ENCODE measurements around the gene SMG1.
A peak's percentile ranks its signal among the peaks of the same experiment; 100 is the strongest.

GRCh38 chr16:18789850-18790706 lies 136.1 kb downstream of the SMG1 start, which contains the start of gene RPS15A:
- TF ChIP-seq POLR2A (IDR thresholded peaks at IDR 0.05) (peak in 3 of 4 donors; percentile 52 to 82 (median 60)), CTCF (IDR thresholded peaks at IDR 0.05) (peak in 2 of 6 experiments; percentile 10 to 14)
